ENCODE data around the gene CRIP1.

GRCh38 chr14:105525861-105526775, 39.4 kb downstream of the CRIP1 start, which contains the start of gene TMEM121:
- TF ChIP-seq, protein P1, sequence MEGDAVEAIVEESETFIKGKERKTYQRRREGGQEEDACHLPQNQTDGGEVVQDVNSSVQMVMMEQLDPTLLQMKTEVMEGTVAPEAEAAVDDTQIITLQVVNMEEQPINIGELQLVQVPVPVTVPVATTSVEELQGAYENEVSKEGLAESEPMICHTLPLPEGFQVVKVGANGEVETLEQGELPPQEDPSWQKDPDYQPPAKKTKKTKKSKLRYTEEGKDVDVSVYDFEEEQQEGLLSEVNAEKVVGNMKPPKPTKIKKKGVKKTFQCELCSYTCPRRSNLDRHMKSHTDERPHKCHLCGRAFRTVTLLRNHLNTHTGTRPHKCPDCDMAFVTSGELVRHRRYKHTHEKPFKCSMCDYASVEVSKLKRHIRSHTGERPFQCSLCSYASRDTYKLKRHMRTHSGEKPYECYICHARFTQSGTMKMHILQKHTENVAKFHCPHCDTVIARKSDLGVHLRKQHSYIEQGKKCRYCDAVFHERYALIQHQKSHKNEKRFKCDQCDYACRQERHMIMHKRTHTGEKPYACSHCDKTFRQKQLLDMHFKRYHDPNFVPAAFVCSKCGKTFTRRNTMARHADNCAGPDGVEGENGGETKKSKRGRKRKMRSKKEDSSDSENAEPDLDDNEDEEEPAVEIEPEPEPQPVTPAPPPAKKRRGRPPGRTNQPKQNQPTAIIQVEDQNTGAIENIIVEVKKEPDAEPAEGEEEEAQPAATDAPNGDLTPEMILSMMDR (IDR thresholded peaks at IDR 0.05), result no peak
- no peak for TF ChIP-seq EP300 (IDR thresholded peaks at IDR 0.05)
- TF ChIP-seq, protein P2, sequence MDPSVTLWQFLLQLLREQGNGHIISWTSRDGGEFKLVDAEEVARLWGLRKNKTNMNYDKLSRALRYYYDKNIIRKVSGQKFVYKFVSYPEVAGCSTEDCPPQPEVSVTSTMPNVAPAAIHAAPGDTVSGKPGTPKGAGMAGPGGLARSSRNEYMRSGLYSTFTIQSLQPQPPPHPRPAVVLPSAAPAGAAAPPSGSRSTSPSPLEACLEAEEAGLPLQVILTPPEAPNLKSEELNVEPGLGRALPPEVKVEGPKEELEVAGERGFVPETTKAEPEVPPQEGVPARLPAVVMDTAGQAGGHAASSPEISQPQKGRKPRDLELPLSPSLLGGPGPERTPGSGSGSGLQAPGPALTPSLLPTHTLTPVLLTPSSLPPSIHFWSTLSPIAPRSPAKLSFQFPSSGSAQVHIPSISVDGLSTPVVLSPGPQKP (IDR thresholded peaks at IDR 0.05; ENCODE audit: low read depth, low read length), result no peak
- TF ChIP-seq HOXB5 (CRISPR knock-in tag; IDR thresholded peaks at IDR 0.05), result no peak
- TF ChIP-seq CEBPB (IDR thresholded peaks at IDR 0.05), result no peak
- TF ChIP-seq NR3C1 (IDR thresholded peaks at IDR 0.05), result no peak
- TF ChIP-seq, protein P3, sequence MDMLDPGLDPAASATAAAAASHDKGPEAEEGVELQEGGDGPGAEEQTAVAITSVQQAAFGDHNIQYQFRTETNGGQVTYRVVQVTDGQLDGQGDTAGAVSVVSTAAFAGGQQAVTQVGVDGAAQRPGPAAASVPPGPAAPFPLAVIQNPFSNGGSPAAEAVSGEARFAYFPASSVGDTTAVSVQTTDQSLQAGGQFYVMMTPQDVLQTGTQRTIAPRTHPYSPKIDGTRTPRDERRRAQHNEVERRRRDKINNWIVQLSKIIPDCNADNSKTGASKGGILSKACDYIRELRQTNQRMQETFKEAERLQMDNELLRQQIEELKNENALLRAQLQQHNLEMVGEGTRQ (IDR thresholded peaks at IDR 0.05), result no peak
- no peak for TF ChIP-seq KDM1A (IDR thresholded peaks at IDR 0.05; ENCODE audit: low read depth)
- no peak for TF ChIP-seq TP53 (CRISPR knock-in tag; IDR thresholded peaks at IDR 0.05)
- TF ChIP-seq JUN (IDR thresholded peaks at IDR 0.05), result no peak
- TF ChIP-seq JUNB (IDR thresholded peaks at IDR 0.05), result no peak
- TF ChIP-seq POLR2AphosphoS2 (conservative IDR thresholded peaks at IDR 0.05; ENCODE audit: low read length), result no peak
